Naive B cell (primary cell): ENCODE measurements around the gene ARPC2. TPM values are rescaled to one million over a fixed set of nuclear protein-coding genes. Genes with fewer than 3 reads are reported as not detected.
A peak's percentile ranks its signal among the peaks of the same experiment; 100 is the strongest.

ENCODE experiments used
- ATAC-seq, 2 donors: fragments of 150-1000 bp; cut with Tn5 transposase; 2 replicates each; pipeline ENCODE4 v1.10.0; 2021; ENCODE audit warnings: low read depth in 2 of 2, mild to moderate bottlenecking in 2 of 2, moderate library complexity in 2 of 2
- DNase-seq: peaks from one replicate; pipeline ENCODE4 v3.0.0; 2022
- H3K27ac Mint-ChIP-seq, 6 donors: one replicate each; pipeline ENCODE4 v1.8.0; 2020 to 2022; ENCODE audit warnings: mild to moderate bottlenecking in 6 of 6, mixed read lengths in 6 of 6, moderate library complexity in 5 of 6, inconsistent platforms in 2 of 6
- H3K27me3 Mint-ChIP-seq, 3 donors: one replicate each; pipeline ENCODE4 v1.8.0; 2021 to 2022; ENCODE audit warnings: mixed read lengths in 3 of 3, mild to moderate bottlenecking in 1 of 3
- H3K36me3 Mint-ChIP-seq, 2 donors: one replicate each; pipeline ENCODE4 v1.8.0; 2020 to 2022; ENCODE audit warnings: mixed read lengths in 2 of 2, inconsistent platforms in 1 of 2, mild to moderate bottlenecking in 1 of 2
- H3K4me1 Mint-ChIP-seq, 3 donors: one replicate each; pipeline ENCODE4 v1.8.0; 2020 to 2022; ENCODE audit warnings: mixed read lengths in 3 of 3, inconsistent platforms in 1 of 3, mild to moderate bottlenecking in 1 of 3, moderate library complexity in 1 of 3
- H3K4me3 Mint-ChIP-seq, 8 donors: one replicate each; pipeline ENCODE4 v1.8.0; 2020 to 2022; ENCODE audit warnings: mild to moderate bottlenecking in 8 of 8, mixed read lengths in 8 of 8, moderate library complexity in 8 of 8, inconsistent platforms in 2 of 8
- H3K9me3 Mint-ChIP-seq, 7 donors: one replicate each; pipeline ENCODE4 v1.8.0; 2020 to 2022; ENCODE audit warnings: mixed read lengths in 7 of 7, mild to moderate bottlenecking in 5 of 7, inconsistent platforms in 2 of 7, moderate library complexity in 1 of 7
- polyA plus RNA-seq, 6 donors: library from polyadenylated mRNA; unstranded; fragments of 300-500 nt; fragmentation: Illumina TruSeq; gene quantifications; one replicate each; pipeline ENCODE4 v1.2.3, GENCODE V29; 2021; ENCODE audit warnings: low read depth in 6 of 6

Gene ARPC2
- polyA plus RNA-seq, 6 donors from 2014 or later = 672 to 1,268 (median 835) TPM

- DNase-seq (no peak), ATAC-seq (no peak)
- Mint-ChIP-seq H3K9me3 (no peaks in the 10 kb centered on the region), H3K27me3 (no peaks in the 10 kb centered on the region), H3K4me1 (peaks cover 41 to 58% (median 54%) of the 10 kb centered on the region in 3 donors), H3K36me3 (no peaks in the 10 kb centered on the region), H3K4me3 (peak overlapping the region; percentile 12 to 86 (median 54)), H3K27ac (peak overlapping the region in 5 of 6 donors; percentile 53 to 100 (median 69))
Observed at GRCh38 chr2:218293715-218294429, 76.9 kb downstream of the ARPC2 start.

- H3K4me3 Mint-ChIP-seq = peak overlapping the region in 4 of 8 donors; percentile 20 to 55 (median 46)
- H3K27ac Mint-ChIP-seq = peak overlapping the region; percentile 53 to 100 (median 81)
- H3K9me3 Mint-ChIP-seq = no peaks in the 10 kb centered on the region
- DNase-seq (no peak), ATAC-seq (no peak)
- H3K4me1 Mint-ChIP-seq = peaks cover 38 to 53% (median 47%) of the 10 kb centered on the region in 3 donors
- no peaks in the 10 kb centered on the region for H3K27me3 Mint-ChIP-seq
- no peaks in the 10 kb centered on the region for H3K36me3 Mint-ChIP-seq
Observed at GRCh38 chr2:218294430-218295022, 77.5 kb downstream of the ARPC2 start.

- Mint-ChIP-seq H3K4me3 (no peak overlapping the region), H3K27ac (peak overlapping the region in 5 of 6 donors; percentile 36 to 87 (median 53)), H3K4me1 (peaks cover 36 to 48% (median 42%) of the 10 kb centered on the region in 3 donors), H3K9me3 (no peaks in the 10 kb centered on the region), H3K27me3 (no peaks in the 10 kb centered on the region), H3K36me3 (no peaks in the 10 kb centered on the region)
- DNase-seq (no peak), ATAC-seq (no peak)
Observed at GRCh38 chr2:218295029-218295428, 78.0 kb downstream of the ARPC2 start.

- ATAC-seq (no peak), DNase-seq (no peak)
- Mint-ChIP-seq H3K4me3 (no peak overlapping the region), H3K36me3 (no peaks in the 10 kb centered on the region), H3K9me3 (no peaks in the 10 kb centered on the region), H3K4me1 (peaks cover 29 to 38% (median 32%) of the 10 kb centered on the region in 3 donors), H3K27me3 (no peaks in the 10 kb centered on the region), H3K27ac (peak overlapping the region in 1 of 6 donors; percentile 20)
Observed at GRCh38 chr2:218296200-218296599, 79.2 kb downstream of the ARPC2 start.

- Mint-ChIP-seq H3K27ac (peak overlapping the region in 1 of 6 donors; percentile 56), H3K36me3 (no peaks in the 10 kb centered on the region), H3K9me3 (no peaks in the 10 kb centered on the region), H3K4me3 (no peak overlapping the region), H3K27me3 (no peaks in the 10 kb centered on the region), H3K4me1 (peaks cover 28 to 36% (median 33%) of the 10 kb centered on the region in 3 donors)
- no peak for DNase-seq
- ATAC-seq = no peak
Observed at GRCh38 chr2:218296847-218297246, 79.9 kb downstream of the ARPC2 start.

GRCh38 chr2:218298314-218298875 is 81.4 kb downstream of the ARPC2 start:
- no peaks in the 10 kb centered on the region for H3K36me3 Mint-ChIP-seq

GRCh38 chr2:218300141-218300540 is 83.2 kb downstream of the ARPC2 start:
- no peaks in the 10 kb centered on the region for H3K27me3 Mint-ChIP-seq
- H3K36me3 Mint-ChIP-seq = no peaks in the 10 kb centered on the region
- DNase-seq (no peak), ATAC-seq (no peak)
- H3K9me3 Mint-ChIP-seq = no peaks in the 10 kb centered on the region
- peaks cover 10 to 12% (median 10%) of the 10 kb centered on the region in 3 donors for H3K4me1 Mint-ChIP-seq
- H3K4me3 Mint-ChIP-seq = no peak overlapping the region
- H3K27ac Mint-ChIP-seq = peak overlapping the region in 1 of 6 donors; percentile 62

More at GRCh38 chr2:218298314-218298875, 81.4 kb downstream of the ARPC2 start:
- Mint-ChIP-seq H3K27me3 (no peaks in the 10 kb centered on the region), H3K27ac (peak overlapping the region in 1 of 6 donors; percentile 91), H3K4me1 (peaks cover 23 to 26% (median 23%) of the 10 kb centered on the region in 3 donors), H3K4me3 (no peak overlapping the region), H3K9me3 (no peaks in the 10 kb centered on the region)
- ATAC-seq (no peak), DNase-seq (no peak)

- Mint-ChIP-seq H3K27ac (peak overlapping the region in 5 of 6 donors; percentile 47 to 90 (median 59)), H3K9me3 (no peaks in the 10 kb centered on the region), H3K27me3 (no peaks in the 10 kb centered on the region), H3K4me3 (peak overlapping the region in 1 of 8 donors; percentile 12), H3K4me1 (peaks cover 7 to 12% (median 7%) of the 10 kb centered on the region in 3 donors), H3K36me3 (no peaks in the 10 kb centered on the region)
- DNase-seq (peak; percentile 81), ATAC-seq (peak; percentile 97 to 98)
Observed at GRCh38 chr2:218301176-218301819, 84.3 kb downstream of the ARPC2 start.

Other genes with a start within 250 kb of the ARPC2 start
- gene TNS1, start 214.2 kb upstream of the ARPC2 start, polyA plus RNA-seq = under 1 TPM in 4 of 6 donors, not detected in 2; 0.05 to 0.57 (median 0.35) TPM
- gene RUFY4, start 147.9 kb upstream of the ARPC2 start, polyA plus RNA-seq = not detected
- 1 to 10 TPM in 2 of 6 donors, under 1 TPM in 2, not detected in 2; 0.36 to 2.3 (median 1.3) TPM for gene CXCR2, start 91.2 kb upstream of the ARPC2 start, polyA plus RNA-seq
- gene CXCR1, start 50.2 kb upstream of the ARPC2 start, polyA plus RNA-seq = 1 to 10 TPM in 1 of 6 donors, not detected in 5; 2.3 TPM
- gene GPBAR1, start 43.8 kb downstream of the ARPC2 start, polyA plus RNA-seq = 1 to 10 TPM in 1 of 6 donors, under 1 TPM in 4, not detected in 1; 0.18 to 1.8 (median 0.33) TPM
- 100 to 1,000 TPM in 2 of 6 donors, 10 to 100 TPM in 4; 80.7 to 109 (median 96.4) TPM for gene AAMP, start 52.9 kb downstream of the ARPC2 start, polyA plus RNA-seq
- gene PNKD, start 53.3 kb downstream of the ARPC2 start, polyA plus RNA-seq = 100 to 1,000 TPM in 5 of 6 donors, 10 to 100 TPM in 1; 99.4 to 143 (median 127) TPM
- 100 to 1,000 TPM in 4 of 6 donors, 10 to 100 TPM in 2; 72.6 to 137 (median 108) TPM for gene TMBIM1, start 75.3 kb downstream of the ARPC2 start, polyA plus RNA-seq
- under 1 TPM in 1 of 6 donors, not detected in 5; 0.23 TPM for gene CATIP, start 139.7 kb downstream of the ARPC2 start, polyA plus RNA-seq
- gene SLC11A1, start 165.1 kb downstream of the ARPC2 start, polyA plus RNA-seq = 1 to 10 TPM in 4 of 6 donors, under 1 TPM in 2; 0.82 to 2.4 (median 1.1) TPM
- 10 to 100 TPM in 5 of 6 donors, 1 to 10 TPM in 1; 10.0 to 13.8 (median 11.9) TPM for gene CTDSP1, start 182.7 kb downstream of the ARPC2 start, polyA plus RNA-seq
- under 1 TPM; 0.06 to 0.43 (median 0.23) TPM for gene VIL1, start 201.9 kb downstream of the ARPC2 start, polyA plus RNA-seq